ENCODE data around the gene SPSB2.

DNA sequence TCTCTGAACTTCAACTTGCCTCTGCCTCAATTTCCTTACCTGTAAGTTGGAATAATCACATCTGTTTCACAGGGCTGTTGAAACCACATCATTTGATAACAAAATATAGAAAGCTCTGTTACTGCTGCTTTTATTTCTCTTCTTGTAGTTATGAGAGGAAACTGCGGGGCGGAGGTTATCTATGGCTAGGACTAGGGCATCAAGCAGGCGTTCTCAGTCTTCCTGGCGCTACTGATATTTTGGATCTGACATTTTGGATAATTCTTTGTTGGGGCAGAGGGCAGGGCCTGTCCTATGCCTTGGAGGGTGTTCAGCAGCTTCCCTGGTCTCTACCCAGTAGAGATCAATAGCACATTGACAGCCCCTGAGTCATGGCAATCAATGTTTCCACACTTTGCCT lies 41.0 kb downstream of the SPSB2 start:
- TF ChIP-seq POLR2AphosphoS5 (IDR thresholded peaks at IDR 0.05), result peak in 1 of 3 donors; percentile 57
- TF ChIP-seq POLR2A (IDR thresholded peaks at IDR 0.05), result no peak
- TF ChIP-seq CTCF (IDR thresholded peaks at IDR 0.05 in 8 of 11, conservative IDR thresholded peaks at IDR 0.05 in 3 of 11), result no peak

Data from spleen (tissue), 7 donors.